Epithelial cell of proximal tubule (primary cell): ENCODE measurements around the gene ASF1B. TPM values are rescaled to one million over a fixed set of nuclear protein-coding genes. Genes with fewer than 3 reads are reported as not detected.

Experiments used
- DNase-seq: peaks from one replicate; pipeline ENCODE4 v3.0.0-alpha.2; 2011; ENCODE audit warnings: low read depth
- H3K4me3 ChIP-seq: 2 replicates; pipeline ENCODE4 v1.5.1; 2011; ENCODE audit warnings: low read depth, mild to moderate bottlenecking, low read length
- total RNA-seq: library from RNA; depleted of rRNA; stranded (reverse); fragments of >200 nt; gene quantifications from 2 replicates; pipeline ENCODE4 v1.2.3, GENCODE V29; 2015
- TF ChIP-seq, protein P1 (sequence below): conservative IDR thresholded peaks from 2 replicates; pipeline ENCODE4 v1.5.1; 2012; ENCODE audit warnings: low read depth, mild to moderate bottlenecking, low read length

The ASF1B gene
- total RNA-seq, 1 donor from 2014 or later, result 74.0 TPM

DNA sequence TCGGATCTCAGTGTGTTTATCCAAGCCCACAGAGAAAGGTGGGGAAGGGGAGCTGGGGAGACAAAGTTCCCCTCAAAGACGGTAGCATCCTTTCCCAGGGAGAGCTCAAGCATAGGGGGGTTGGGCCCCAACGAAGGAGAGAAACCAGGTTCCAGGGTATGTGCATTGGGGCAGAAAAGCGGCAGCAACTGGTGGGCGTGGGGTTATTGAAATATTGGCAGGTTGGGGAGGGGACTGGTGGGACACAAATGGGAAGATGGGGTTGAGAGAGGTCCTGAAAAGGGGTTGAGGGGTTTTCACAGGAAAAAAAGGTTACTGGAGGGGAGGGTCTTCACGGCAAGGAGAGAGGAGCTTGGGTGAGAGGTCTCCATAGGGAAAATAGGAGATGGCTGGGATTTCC lies 1.0 kb downstream of the ASF1B start:
- no peak for DNase-seq
- TF ChIP-seq, protein P1, sequence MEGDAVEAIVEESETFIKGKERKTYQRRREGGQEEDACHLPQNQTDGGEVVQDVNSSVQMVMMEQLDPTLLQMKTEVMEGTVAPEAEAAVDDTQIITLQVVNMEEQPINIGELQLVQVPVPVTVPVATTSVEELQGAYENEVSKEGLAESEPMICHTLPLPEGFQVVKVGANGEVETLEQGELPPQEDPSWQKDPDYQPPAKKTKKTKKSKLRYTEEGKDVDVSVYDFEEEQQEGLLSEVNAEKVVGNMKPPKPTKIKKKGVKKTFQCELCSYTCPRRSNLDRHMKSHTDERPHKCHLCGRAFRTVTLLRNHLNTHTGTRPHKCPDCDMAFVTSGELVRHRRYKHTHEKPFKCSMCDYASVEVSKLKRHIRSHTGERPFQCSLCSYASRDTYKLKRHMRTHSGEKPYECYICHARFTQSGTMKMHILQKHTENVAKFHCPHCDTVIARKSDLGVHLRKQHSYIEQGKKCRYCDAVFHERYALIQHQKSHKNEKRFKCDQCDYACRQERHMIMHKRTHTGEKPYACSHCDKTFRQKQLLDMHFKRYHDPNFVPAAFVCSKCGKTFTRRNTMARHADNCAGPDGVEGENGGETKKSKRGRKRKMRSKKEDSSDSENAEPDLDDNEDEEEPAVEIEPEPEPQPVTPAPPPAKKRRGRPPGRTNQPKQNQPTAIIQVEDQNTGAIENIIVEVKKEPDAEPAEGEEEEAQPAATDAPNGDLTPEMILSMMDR, result no peak
- H3K4me3 ChIP-seq, result peak overlapping the region; percentile 85

- TF ChIP-seq, protein P1, result no peak
- H3K4me3 ChIP-seq, result no peak overlapping the region
- no peak for DNase-seq
Observed at GRCh38 chr19:14127929-14128509, 8.4 kb downstream of the ASF1B start.

DNA sequence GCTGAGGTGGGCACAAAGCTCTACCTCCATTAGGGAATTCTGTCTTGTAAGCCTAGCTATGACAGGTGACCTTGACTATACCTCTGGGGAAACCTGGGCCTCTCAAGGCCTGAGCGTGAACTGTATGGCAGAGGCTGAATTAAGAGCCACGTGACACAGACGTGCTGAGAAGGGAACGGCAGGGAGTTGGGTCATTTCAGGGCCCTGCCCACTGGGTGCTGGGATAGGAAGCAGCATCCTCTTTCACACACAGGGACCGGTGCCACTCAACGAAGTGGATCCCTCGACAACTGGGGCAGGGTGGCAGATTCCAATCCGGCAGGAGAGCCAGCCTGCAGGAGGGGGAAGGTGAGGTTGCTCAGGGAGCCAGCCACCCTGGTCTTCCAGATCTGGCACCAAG lies 9.2 kb downstream of the ASF1B start:
- no peak for DNase-seq
- H3K4me3 ChIP-seq, result no peak overlapping the region
- TF ChIP-seq, protein P1, result no peak

GRCh38 chr19:14122924-14123323 lies 13.5 kb downstream of the ASF1B start:
- TF ChIP-seq, protein P1, result no peak
- no peak for DNase-seq
- no peak overlapping the region for H3K4me3 ChIP-seq

- TF ChIP-seq, protein P1, result no peak
- no peak overlapping the region for H3K4me3 ChIP-seq
- DNase-seq, result no peak
Observed at GRCh38 chr19:14120497-14120780, 15.9 kb downstream of the ASF1B start.

DNA sequence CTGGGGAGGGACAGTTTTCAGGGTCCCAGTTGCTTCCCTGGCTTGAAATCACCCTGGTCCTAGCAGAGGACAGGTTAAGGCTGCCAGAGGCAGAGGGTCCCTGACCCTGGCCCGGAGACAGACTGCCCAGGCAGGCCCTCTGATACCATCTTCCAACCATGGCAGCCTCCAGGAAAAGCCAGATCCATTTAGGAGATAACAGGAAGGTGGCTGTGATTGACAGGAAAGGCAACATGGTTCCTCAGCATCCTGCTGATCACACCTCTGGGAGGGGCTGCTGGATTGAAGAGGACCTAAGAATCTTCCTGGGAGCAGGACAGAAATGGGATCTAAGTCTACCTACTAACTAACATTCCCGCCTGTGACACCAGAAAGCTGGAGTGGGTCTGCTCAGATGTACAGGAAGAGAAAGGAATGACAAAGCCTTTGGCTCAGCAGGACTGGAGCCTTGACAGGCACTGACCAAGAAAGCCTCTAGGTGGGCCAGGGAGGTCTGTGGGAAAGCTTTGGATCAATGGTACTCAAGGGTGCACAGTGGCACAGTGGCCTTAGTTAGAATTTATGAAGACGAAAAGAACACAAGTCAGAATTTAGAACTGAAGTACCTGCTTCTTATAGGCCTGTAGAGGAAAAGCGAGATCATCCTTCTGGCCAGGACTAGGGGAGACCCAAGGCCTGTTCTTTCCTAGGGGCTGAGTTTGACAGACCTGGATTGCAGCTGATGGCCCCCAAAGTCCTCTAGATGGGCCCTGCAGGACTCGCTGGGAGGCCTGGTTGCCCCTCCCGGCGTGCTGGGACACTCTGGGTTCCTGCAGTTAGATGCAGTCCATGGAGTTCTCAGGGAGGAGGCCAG lies 16.5 kb downstream of the ASF1B start:
- DNase-seq, result no peak
- TF ChIP-seq, protein P1, result no peak
- H3K4me3 ChIP-seq, result no peak overlapping the region

DNA sequence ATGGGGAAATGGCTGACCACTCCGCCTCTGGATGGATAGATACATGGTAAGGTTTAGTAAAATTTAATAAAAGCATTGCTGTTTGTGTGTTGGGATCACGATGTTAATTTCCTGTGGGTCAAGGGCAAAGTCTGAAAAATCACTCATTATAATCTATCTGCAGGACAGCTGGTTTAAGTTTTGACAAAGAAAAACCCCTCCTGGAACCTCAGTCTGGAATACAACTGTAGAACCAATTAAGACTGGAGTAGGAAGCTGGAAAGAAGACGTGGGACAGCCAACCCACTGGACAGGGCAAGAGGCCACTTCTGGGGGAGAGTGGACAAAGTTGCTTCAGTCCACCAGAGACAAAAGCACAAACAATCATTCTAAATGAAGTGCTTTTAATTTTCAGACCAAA lies 17.2 kb downstream of the ASF1B start:
- no peak for DNase-seq
- TF ChIP-seq, protein P1, result no peak
- H3K4me3 ChIP-seq, result peak overlapping the region; percentile 61
